Stimulated activated CD8-positive, alpha-beta memory T cell treated with anti-CD3 and anti-CD28 coated beads, Interleukin-15, amount 100 ng/mL, for 1 hour (primary cell): ENCODE results near the gene VAMP1.
"Not testable (repeated sequence)": the region's sequence is repeated elsewhere in the genome, so short reads cannot be mapped to it uniquely, and the experiment has no call there.

ENCODE experiments used
- DNase-seq: peaks from one replicate; pipeline ENCODE4 v3.0.0-alpha.2; 2020; ENCODE audit warnings: low read depth

Gene VAMP1

GRCh38 chr12:6470375-6471163 is at the start of gene VAMP1:
Gene VAMP1, minus strand, starts transcription at chr12:6470677. Its CDS starts 146 bp downstream, at chr12:6470531.
- DNase-seq: peak; percentile 97

- no peak for DNase-seq
These were observed 49.7 kb upstream of the VAMP1 start for GRCh38 chr12:6520186-6520585.

- DNase-seq: no peak
These were observed 37.6 kb upstream of the VAMP1 start for GRCh38 chr12:6508087-6508486.

GRCh38 chr12:6507102-6507998 is 36.9 kb upstream of the VAMP1 start:
- DNase-seq: no peak

GRCh38 chr12:6500466-6500865 is 30.0 kb upstream of the VAMP1 start:
- no peak for DNase-seq

DNA sequence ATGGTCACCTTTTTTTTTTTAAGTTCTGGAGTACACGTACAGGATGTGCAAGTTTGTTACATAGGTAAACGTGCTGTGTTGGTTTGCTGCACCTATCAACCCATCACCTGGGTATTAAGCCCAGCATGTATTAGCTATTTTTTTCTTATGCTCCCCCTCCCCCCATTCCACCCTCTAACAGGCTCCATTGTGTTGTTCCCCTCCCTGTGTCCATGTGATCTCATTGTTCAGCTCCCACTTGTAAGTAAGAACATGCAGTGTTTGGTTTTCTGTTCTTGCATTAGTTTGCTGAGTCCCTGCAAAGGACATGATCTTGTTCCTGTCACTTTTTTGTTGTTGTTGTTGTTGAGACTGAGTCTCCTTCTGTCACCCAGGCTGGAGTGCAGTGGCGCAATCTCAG is 26.8 kb upstream of the VAMP1 start:
- DNase-seq: not testable (repeated sequence)

- DNase-seq: no peak
These were observed 24.5 kb upstream of the VAMP1 start for GRCh38 chr12:6494968-6495367.

DNA sequence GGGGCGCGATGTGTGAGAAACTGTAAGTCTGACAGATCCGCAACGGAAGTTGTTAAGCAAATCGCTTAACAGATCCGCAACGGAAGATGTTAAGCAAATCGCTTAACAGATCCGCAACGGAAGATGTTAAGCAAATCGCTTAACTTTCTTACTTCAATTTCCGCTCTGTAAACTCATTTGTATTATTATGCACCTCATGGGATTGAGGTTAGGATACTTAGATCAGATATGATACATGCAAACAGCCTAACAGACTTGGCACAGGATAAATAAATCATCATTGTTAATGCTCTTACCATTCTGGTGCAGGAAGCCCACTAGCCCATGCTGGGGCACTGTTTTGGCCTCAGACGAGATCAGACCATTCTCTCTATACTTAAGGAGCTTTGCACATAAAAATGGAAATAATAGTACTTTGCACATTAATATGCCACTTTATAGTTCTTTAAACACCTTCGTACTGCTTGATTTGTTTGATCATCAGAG is 23.8 kb upstream of the VAMP1 start:
- DNase-seq: no peak

DNA sequence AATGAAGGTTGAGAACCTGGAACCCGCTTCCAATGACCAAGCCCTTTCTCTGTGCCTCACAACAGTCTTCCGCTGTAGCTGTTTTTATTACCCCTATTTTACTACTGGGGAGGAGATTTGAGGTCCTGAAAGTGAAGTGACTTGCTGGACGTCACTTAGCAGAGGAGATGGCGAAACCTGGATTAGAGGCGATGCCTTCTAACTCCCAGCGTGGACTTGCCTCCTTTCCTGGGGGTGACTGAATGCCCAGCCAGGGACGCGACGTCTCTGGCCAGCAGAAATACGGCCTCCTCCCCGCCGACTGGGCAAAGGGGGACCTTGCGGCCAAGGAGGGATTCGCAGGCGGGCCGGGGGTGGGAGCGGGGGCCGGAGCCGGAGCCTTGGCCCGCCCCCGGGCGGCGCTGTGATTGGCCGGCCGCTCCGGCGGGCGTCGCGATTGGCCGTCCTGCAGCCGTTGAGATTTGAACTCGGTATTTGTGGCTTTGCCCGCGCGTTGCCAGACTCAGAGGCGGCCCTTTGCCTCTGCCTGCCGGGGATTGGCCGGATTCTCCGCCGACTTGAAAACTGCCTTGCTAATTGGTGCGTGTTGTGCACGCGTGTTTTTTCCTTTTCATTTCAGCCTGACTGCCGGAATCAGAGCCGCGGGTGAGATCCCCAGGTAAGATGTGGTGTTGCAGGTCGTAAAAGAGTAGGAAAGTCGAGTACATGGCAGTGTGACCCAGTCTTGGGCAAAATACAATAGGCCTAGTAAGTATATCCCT is 23.2 kb upstream of the VAMP1 start, which contains the start of gene NCAPD2:
Gene NCAPD2, plus strand, starts transcription at position 606 of the 761 bp plus-strand sequence. CDS start 997 bp downstream, outside the sequence.
- peak; percentile 83 for DNase-seq

DNA sequence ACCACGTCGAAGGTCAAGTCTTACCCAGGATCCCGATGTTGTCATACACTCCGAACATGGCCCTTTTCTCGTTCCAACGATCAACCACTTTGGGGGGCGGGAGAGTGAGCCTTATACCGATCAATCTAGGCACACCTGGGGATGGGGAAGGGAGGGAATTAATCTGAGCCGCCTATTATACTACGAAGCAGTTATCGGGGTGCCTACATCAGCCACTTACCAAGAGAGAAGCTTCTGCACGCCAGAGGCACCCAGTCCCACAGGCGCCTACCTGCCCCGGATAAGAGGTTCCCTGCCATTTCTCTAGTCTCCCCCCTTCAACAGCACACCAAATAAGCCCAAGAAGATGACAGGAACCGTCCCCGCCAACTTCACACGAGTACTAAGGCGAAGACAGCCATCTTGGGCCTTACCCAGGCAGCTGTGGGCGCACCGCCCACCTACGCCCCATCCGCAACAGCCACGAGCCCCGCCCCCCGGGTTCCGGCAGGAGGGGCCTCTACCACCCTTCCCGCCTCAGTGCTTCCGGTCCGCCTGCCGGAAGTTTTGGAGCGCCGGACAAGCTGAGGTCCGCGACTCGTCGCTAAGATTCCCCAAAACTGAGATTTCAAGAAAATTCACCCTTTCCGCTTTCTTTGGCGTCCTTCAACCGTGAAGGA is 22.5 kb upstream of the VAMP1 start, which contains the start of gene MRPL51:
Gene MRPL51, minus strand, starts transcription at position 425 of the 659 bp plus-strand sequence. Its CDS starts 126 bp downstream, at position 299.
- DNase-seq: peak; percentile 96

DNA sequence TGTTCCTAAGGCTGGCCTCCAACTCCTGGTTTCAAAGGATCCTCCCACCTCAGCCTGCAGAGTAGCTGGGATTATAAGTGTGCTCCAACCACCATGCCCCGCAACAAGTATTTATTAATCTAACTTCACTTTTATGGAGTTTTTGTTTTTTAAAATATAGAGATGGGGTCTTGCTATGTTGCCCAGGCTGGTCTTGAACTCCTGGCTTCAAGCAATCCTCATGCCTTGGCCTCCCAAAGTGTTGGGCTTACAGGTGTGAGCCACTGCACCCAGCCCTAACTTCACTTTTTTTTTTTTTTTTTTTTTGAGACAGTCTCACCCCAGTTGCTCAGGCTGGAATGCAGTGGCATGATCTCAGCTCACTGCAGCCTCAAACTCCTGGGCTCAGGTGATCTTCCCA is 20.2 kb upstream of the VAMP1 start:
- not testable (repeated sequence) for DNase-seq

DNA sequence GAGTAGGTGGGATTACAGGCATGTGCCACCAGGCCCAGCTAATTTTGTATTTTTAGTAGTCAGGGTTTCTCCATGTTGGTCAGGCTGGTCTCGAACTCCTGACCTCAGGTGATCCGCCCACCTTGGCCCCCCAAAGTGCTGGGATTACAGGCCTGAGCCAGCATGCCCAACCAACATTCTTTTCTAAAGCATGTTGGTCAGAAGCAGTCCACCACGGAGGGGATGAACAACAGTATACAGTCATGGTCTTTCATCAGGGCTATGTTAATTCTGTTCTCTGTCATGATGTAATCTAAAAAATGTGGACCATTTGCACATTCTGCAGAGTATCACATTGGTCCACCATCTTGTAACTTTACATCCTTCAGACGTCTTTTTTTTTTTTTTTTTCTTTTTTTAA is 19.0 kb upstream of the VAMP1 start:
- DNase-seq: no peak

- no peak for DNase-seq
These were observed 17.8 kb upstream of the VAMP1 start for GRCh38 chr12:6488240-6488639.

DNA sequence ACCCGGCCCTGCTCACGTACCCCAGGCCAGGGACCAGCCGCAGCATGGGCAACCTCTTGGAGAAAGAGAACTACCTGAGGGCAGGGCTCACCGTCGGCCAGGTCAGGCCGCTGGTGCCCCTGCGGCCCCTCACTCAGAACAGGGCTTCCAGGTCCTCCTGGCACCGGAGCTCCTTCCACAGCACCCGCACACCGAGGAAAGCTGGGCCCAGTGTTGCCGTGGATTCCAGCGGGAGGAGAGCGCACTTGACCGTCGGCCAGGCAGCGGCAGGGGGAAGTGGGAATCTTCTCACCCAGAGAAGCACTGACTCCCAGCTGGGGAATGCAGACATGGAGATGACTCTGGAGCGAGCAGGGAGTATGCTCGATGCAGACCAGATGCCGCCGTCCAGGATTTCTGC is 7.9 kb upstream of the VAMP1 start:
- DNase-seq: no peak

- not testable (repeated sequence) for DNase-seq
These were observed 7.3 kb upstream of the VAMP1 start for GRCh38 chr12:6477601-6478377.

- DNase-seq: no peak
These were observed 6.0 kb upstream of the VAMP1 start for GRCh38 chr12:6476489-6476888.

GRCh38 chr12:6475233-6475975 is 4.9 kb upstream of the VAMP1 start:
- DNase-seq: not testable (repeated sequence)

DNA sequence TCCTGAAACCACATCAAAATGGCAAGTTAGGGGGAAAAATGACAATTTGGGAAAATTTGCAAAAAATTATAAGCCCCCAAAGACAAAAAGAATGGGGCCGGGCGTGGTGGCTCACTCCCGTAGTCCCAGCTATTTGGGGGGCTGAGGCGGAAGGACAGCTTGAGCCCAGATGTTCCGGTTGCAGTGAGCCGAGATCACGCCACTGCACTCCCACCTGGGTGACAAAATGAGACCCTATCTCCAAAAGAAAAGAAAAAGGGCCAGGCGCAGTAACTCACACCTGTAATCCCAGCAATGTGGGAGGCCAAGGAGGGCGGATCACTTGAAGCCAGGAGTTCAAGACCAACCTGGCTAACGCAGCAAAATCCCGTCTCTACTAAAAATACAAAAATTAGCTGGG is 2.0 kb upstream of the VAMP1 start:
- DNase-seq: no peak

GRCh38 chr12:6471989-6472360 is 1.5 kb upstream of the VAMP1 start:
- DNase-seq: no peak
